ENCODE results near the gene MPC1L.
"Not testable (repeated sequence)": the region's sequence is repeated elsewhere in the genome, so short reads cannot be mapped to it uniquely, and the experiment has no call there.

GRCh38 chrX:40582178-40582577 lies 41.0 kb upstream of the MPC1L start:
- not testable (repeated sequence) for TF ChIP-seq CTCF, POLR2A (IDR thresholded peaks at IDR 0.05)

All from lower leg skin (tissue), 3 donors.